Measurements from ENCODE around the gene SARDH.
A peak's percentile ranks its signal among the peaks of the same experiment; 100 is the strongest.

The SARDH gene

GRCh38 chr9:133657120-133657661 is 81.0 kb downstream of the SARDH start:
- Histone ChIP-seq H3K36me3 (ENCODE audit: control insufficient read depth in 1 of 2, insufficient read depth in 2 of 2, low read length in 2 of 2) (no peaks in the 10 kb centered on the region), H3K27ac (ENCODE audit: low read depth, low read length) (no peak overlapping the region), H3K9ac (ENCODE audit: low read length) (no peak overlapping the region), H3K4me3 (ENCODE audit: low read depth, low read length) (no peak overlapping the region), H3K27me3 (ENCODE audit: insufficient read depth, low read length) (peaks cover 3% of the 10 kb centered on the region), H3K14ac (ENCODE audit: low read length) (no peak overlapping the region), H3K79me1 (ENCODE audit: low read length) (no peaks in the 10 kb centered on the region), H3K9me3 (ENCODE audit: insufficient read depth, low read depth, low read length) (peaks cover 2% of the 10 kb centered on the region), H3K18ac (ENCODE audit: low read length) (no peak overlapping the region), H3K4me2 (ENCODE audit: low read length) (no peak overlapping the region), H2BK12ac (ENCODE audit: low read length) (no peak overlapping the region), H2AFZ (ENCODE audit: insufficient read depth, low read length, poor library complexity) (no peak overlapping the region), H4K12ac (ENCODE audit: low read depth, low read length) (no peak overlapping the region), H3K4me1 (ENCODE audit: control insufficient read depth in 1 of 2, insufficient read depth in 2 of 2, low read length in 2 of 2) (peaks cover 0 to 4% of the 10 kb centered on the region in 2 experiments), H3K4ac (ENCODE audit: low read depth, low read length) (no peak overlapping the region), H2BK120ac (ENCODE audit: insufficient read depth, low read length, poor library complexity) (no peak overlapping the region), H4K91ac (ENCODE audit: low read depth, low read length) (no peak overlapping the region), H4K8ac (ENCODE audit: low read depth, low read length) (no peak overlapping the region), H2AK5ac (ENCODE audit: low read length) (no peak overlapping the region), H3K23ac (ENCODE audit: low read length) (no peak overlapping the region), H2BK5ac (ENCODE audit: low read depth, low read length, poor library complexity) (no peak overlapping the region), H3K79me2 (ENCODE audit: control insufficient read depth, insufficient read depth, low read length, poor library complexity) (no peaks in the 10 kb centered on the region)
- no CpG with 5 or more reads among the region's 13 CpGs for WGBS (ENCODE audit: extremely low coverage, insufficient coverage, insufficient read length)
- DNase-seq: no peak

- peak overlapping the region; percentile 30 for H3K4me3 ChIP-seq (ENCODE audit: low read depth, low read length)
- no peak overlapping the region for H2BK12ac ChIP-seq (ENCODE audit: low read length)
- H4K8ac ChIP-seq (ENCODE audit: low read depth, low read length): no peak overlapping the region
- no peaks in the 10 kb centered on the region for H3K79me1 ChIP-seq (ENCODE audit: low read length)
- no CpG with 5 or more reads among the region's 36 CpGs for WGBS (ENCODE audit: extremely low coverage, insufficient coverage, insufficient read length)
- no peaks in the 10 kb centered on the region for H3K79me2 ChIP-seq (ENCODE audit: control insufficient read depth, insufficient read depth, low read length, poor library complexity)
- no peak overlapping the region for H2BK5ac ChIP-seq (ENCODE audit: low read depth, low read length, poor library complexity)
- H3K23ac ChIP-seq (ENCODE audit: low read length): no peak overlapping the region
- no peak overlapping the region for H3K4ac ChIP-seq (ENCODE audit: low read depth, low read length)
- H3K27me3 ChIP-seq (ENCODE audit: insufficient read depth, low read length): peaks cover 3% of the 10 kb centered on the region
- no peak overlapping the region for H3K27ac ChIP-seq (ENCODE audit: low read depth, low read length)
- H3K4me1 ChIP-seq (ENCODE audit: control insufficient read depth in 1 of 2, insufficient read depth in 2 of 2, low read length in 2 of 2): peaks cover 0 to 4% of the 10 kb centered on the region in 2 experiments
- no peak overlapping the region for H2BK120ac ChIP-seq (ENCODE audit: insufficient read depth, low read length, poor library complexity)
- H3K36me3 ChIP-seq (ENCODE audit: control insufficient read depth in 1 of 2, insufficient read depth in 2 of 2, low read length in 2 of 2): no peaks in the 10 kb centered on the region
- peaks cover 2% of the 10 kb centered on the region for H3K9me3 ChIP-seq (ENCODE audit: insufficient read depth, low read depth, low read length)
- no peak overlapping the region for H2AK5ac ChIP-seq (ENCODE audit: low read length)
- H3K9ac ChIP-seq (ENCODE audit: low read length): no peak overlapping the region
- no peak overlapping the region for H3K4me2 ChIP-seq (ENCODE audit: low read length)
- H4K91ac ChIP-seq (ENCODE audit: low read depth, low read length): no peak overlapping the region
- H2AFZ ChIP-seq (ENCODE audit: insufficient read depth, low read length, poor library complexity): no peak overlapping the region
- no peak for DNase-seq
- no peak overlapping the region for H3K14ac ChIP-seq (ENCODE audit: low read length)
- H3K18ac ChIP-seq (ENCODE audit: low read length): no peak overlapping the region
- no peak overlapping the region for H4K12ac ChIP-seq (ENCODE audit: low read depth, low read length)
These were observed 81.7 kb downstream of the SARDH start for GRCh38 chr9:133656211-133657119.

- no peak for DNase-seq
- Histone ChIP-seq H3K23ac (ENCODE audit: low read length) (no peak overlapping the region), H3K9ac (ENCODE audit: low read length) (no peak overlapping the region), H3K79me1 (ENCODE audit: low read length) (no peaks in the 10 kb centered on the region), H2BK5ac (ENCODE audit: low read depth, low read length, poor library complexity) (no peak overlapping the region), H3K4me1 (ENCODE audit: control insufficient read depth in 1 of 2, insufficient read depth in 2 of 2, low read length in 2 of 2) (peaks cover 0 to 4% of the 10 kb centered on the region in 2 experiments), H4K91ac (ENCODE audit: low read depth, low read length) (no peak overlapping the region), H3K4me2 (ENCODE audit: low read length) (no peak overlapping the region), H3K18ac (ENCODE audit: low read length) (no peak overlapping the region), H2AK5ac (ENCODE audit: low read length) (no peak overlapping the region), H3K36me3 (ENCODE audit: control insufficient read depth in 1 of 2, insufficient read depth in 2 of 2, low read length in 2 of 2) (no peaks in the 10 kb centered on the region), H3K9me3 (ENCODE audit: insufficient read depth, low read depth, low read length) (peaks cover 2% of the 10 kb centered on the region), H3K4ac (ENCODE audit: low read depth, low read length) (no peak overlapping the region), H2BK120ac (ENCODE audit: insufficient read depth, low read length, poor library complexity) (no peak overlapping the region), H2AFZ (ENCODE audit: insufficient read depth, low read length, poor library complexity) (no peak overlapping the region), H3K14ac (ENCODE audit: low read length) (no peak overlapping the region), H3K79me2 (ENCODE audit: control insufficient read depth, insufficient read depth, low read length, poor library complexity) (no peaks in the 10 kb centered on the region), H3K27me3 (ENCODE audit: insufficient read depth, low read length) (peaks cover 3% of the 10 kb centered on the region), H4K12ac (ENCODE audit: low read depth, low read length) (no peak overlapping the region), H3K27ac (ENCODE audit: low read depth, low read length) (no peak overlapping the region), H4K8ac (ENCODE audit: low read depth, low read length) (no peak overlapping the region), H2BK12ac (ENCODE audit: low read length) (no peak overlapping the region), H3K4me3 (ENCODE audit: low read depth, low read length) (no peak overlapping the region)
- WGBS (ENCODE audit: extremely low coverage, insufficient coverage, insufficient read length): no CpG with 5 or more reads among the region's 14 CpGs
These were observed 82.5 kb downstream of the SARDH start for GRCh38 chr9:133655701-133656100.

GRCh38 chr9:133654736-133655657 is 83.2 kb downstream of the SARDH start:
- Histone ChIP-seq H3K23ac (ENCODE audit: low read length) (no peak overlapping the region), H3K9ac (ENCODE audit: low read length) (no peak overlapping the region), H3K18ac (ENCODE audit: low read length) (no peak overlapping the region), H3K4me2 (ENCODE audit: low read length) (no peak overlapping the region), H2BK12ac (ENCODE audit: low read length) (no peak overlapping the region), H2AFZ (ENCODE audit: insufficient read depth, low read length, poor library complexity) (no peak overlapping the region), H3K4me1 (ENCODE audit: control insufficient read depth in 1 of 2, insufficient read depth in 2 of 2, low read length in 2 of 2) (peaks cover 0 to 4% of the 10 kb centered on the region in 2 experiments), H2BK120ac (ENCODE audit: insufficient read depth, low read length, poor library complexity) (no peak overlapping the region), H2AK5ac (ENCODE audit: low read length) (no peak overlapping the region), H3K79me2 (ENCODE audit: control insufficient read depth, insufficient read depth, low read length, poor library complexity) (no peaks in the 10 kb centered on the region), H3K79me1 (ENCODE audit: low read length) (no peaks in the 10 kb centered on the region), H4K12ac (ENCODE audit: low read depth, low read length) (no peak overlapping the region), H3K9me3 (ENCODE audit: insufficient read depth, low read depth, low read length) (peaks cover 2% of the 10 kb centered on the region), H4K8ac (ENCODE audit: low read depth, low read length) (no peak overlapping the region), H3K4me3 (ENCODE audit: low read depth, low read length) (no peak overlapping the region), H2BK5ac (ENCODE audit: low read depth, low read length, poor library complexity) (no peak overlapping the region), H3K27me3 (ENCODE audit: insufficient read depth, low read length) (peaks cover 3% of the 10 kb centered on the region), H3K14ac (ENCODE audit: low read length) (no peak overlapping the region), H3K4ac (ENCODE audit: low read depth, low read length) (no peak overlapping the region), H3K27ac (ENCODE audit: low read depth, low read length) (no peak overlapping the region), H4K91ac (ENCODE audit: low read depth, low read length) (no peak overlapping the region), H3K36me3 (ENCODE audit: control insufficient read depth in 1 of 2, insufficient read depth in 2 of 2, low read length in 2 of 2) (no peaks in the 10 kb centered on the region)
- DNase-seq: no peak
- WGBS (ENCODE audit: extremely low coverage, insufficient coverage, insufficient read length): no CpG with 5 or more reads among the region's 38 CpGs
